Upper lobe of right lung (tissue), 1 donor: Measurements from ENCODE around the gene CORO1C. TPM values are rescaled to one million over a fixed set of nuclear protein-coding genes. Genes with fewer than 3 reads are reported as not detected.

Experiments used
- ATAC-seq: fragments of 200-7000 bp; cut with Tn5 transposase; one replicate; pipeline ENCODE4 v1.9.1; 2020; ENCODE audit warnings: mild to moderate bottlenecking, moderate library complexity
- DNase-seq: peaks from one replicate; pipeline ENCODE4 v3.0.0-alpha.2; 2020
- H3K27ac ChIP-seq: fragments of 200-600 bp; one replicate; pipeline ENCODE4 v1.8.0; 2022
- H3K27me3 ChIP-seq: fragments of 200-600 bp; one replicate; pipeline ENCODE4 v1.8.0; 2022; ENCODE audit warnings: mild to moderate bottlenecking
- H3K36me3 ChIP-seq: fragments of 200-600 bp; one replicate; pipeline ENCODE4 v1.8.0; 2022
- H3K4me1 ChIP-seq: fragments of 200-600 bp; one replicate; pipeline ENCODE4 v1.8.0; 2022
- H3K4me3 ChIP-seq: fragments of 200-600 bp; one replicate; pipeline ENCODE4 v1.8.0; 2022; ENCODE audit warnings: mild to moderate bottlenecking
- H3K9me3 ChIP-seq: fragments of 200-600 bp; one replicate; pipeline ENCODE4 v1.8.0; 2022
- CTCF ChIP-seq: fragments of 200-600 bp; IDR thresholded peaks from one replicate; pipeline ENCODE4 v1.8.0; 2022; ENCODE audit warnings: antibody characterized with exemption
- intact Hi-C: fragments of 100-400 bp; cut with DNase I; formaldehyde crosslinking; loops from one replicate; pipeline ENCODE4 v1.11.0; 2022
- total RNA-seq: library from RNA; stranded (reverse); fragmentation: NEBNext Ultra II Directional; extraction: Animal tissue kit (Norgen Biotek cat#: 25700); gene quantifications from one replicate; pipeline ENCODE4 v1.2.1, GENCODE V29; 2021
- donor health status: DM: no; HTN: yes; CAD: no; lungs with severe emphysema.

CORO1C gene
- total RNA-seq, 1 donor from 2014 or later, result 257 TPM

- DNase-seq (peak; percentile 88), ATAC-seq (peak; percentile 91)
- H3K36me3 ChIP-seq, result no peaks in the 10 kb centered on the region
- peak overlapping the region; percentile 21 for H3K4me3 ChIP-seq
- TF ChIP-seq CTCF, result peak; percentile 44
- peaks cover 69% of the 10 kb centered on the region for H3K4me1 ChIP-seq
- peak overlapping the region; percentile 86 for H3K27ac ChIP-seq
- intact Hi-C loops, result no loop called here
- no peaks in the 10 kb centered on the region for H3K27me3 ChIP-seq
- H3K9me3 ChIP-seq, result no peaks in the 10 kb centered on the region
Measured at GRCh38 chr12:108691175-108691997, 39.9 kb downstream of the CORO1C start.

- Histone ChIP-seq H3K4me1 (peaks cover 70% of the 10 kb centered on the region), H3K36me3 (no peaks in the 10 kb centered on the region), H3K9me3 (no peaks in the 10 kb centered on the region), H3K27ac (peak overlapping the region; percentile 86), H3K27me3 (no peaks in the 10 kb centered on the region), H3K4me3 (peak overlapping the region; percentile 21)
- intact Hi-C loops, result no loop called here
- DNase-seq (no peak), ATAC-seq (no peak)
- no peak for TF ChIP-seq CTCF
Measured at GRCh38 chr12:108690542-108691174, 40.7 kb downstream of the CORO1C start.

- H3K9me3 ChIP-seq, result no peaks in the 10 kb centered on the region
- no peaks in the 10 kb centered on the region for H3K36me3 ChIP-seq
- DNase-seq (no peak), ATAC-seq (no peak)
- intact Hi-C loops, result no loop called here
- H3K4me1 ChIP-seq, result peaks cover 75% of the 10 kb centered on the region
- peak overlapping the region; percentile 86 for H3K27ac ChIP-seq
- H3K4me3 ChIP-seq, result no peak overlapping the region
- no peaks in the 10 kb centered on the region for H3K27me3 ChIP-seq
- no peak for TF ChIP-seq CTCF
Measured at GRCh38 chr12:108690191-108690518, 41.2 kb downstream of the CORO1C start.

GRCh38 chr12:108689314-108690190 is 41.8 kb downstream of the CORO1C start:
- TF ChIP-seq CTCF, result peak; percentile 25
- Histone ChIP-seq H3K9me3 (no peaks in the 10 kb centered on the region), H3K36me3 (no peaks in the 10 kb centered on the region), H3K4me1 (peaks cover 80% of the 10 kb centered on the region), H3K27ac (peak overlapping the region; percentile 86), H3K4me3 (no peak overlapping the region), H3K27me3 (no peaks in the 10 kb centered on the region)
- DNase-seq (no peak), ATAC-seq (peak; percentile 39)
- intact Hi-C loops, result no loop called here

GRCh38 chr12:108686780-108687179 is 44.5 kb downstream of the CORO1C start:
- no peak for TF ChIP-seq CTCF
- intact Hi-C loops, result no loop called here
- DNase-seq (no peak), ATAC-seq (peak; percentile 36)
- H3K4me3 ChIP-seq, result no peak overlapping the region
- H3K36me3 ChIP-seq, result no peaks in the 10 kb centered on the region
- peak overlapping the region; percentile 61 for H3K27ac ChIP-seq
- H3K9me3 ChIP-seq, result no peaks in the 10 kb centered on the region
- no peaks in the 10 kb centered on the region for H3K27me3 ChIP-seq
- H3K4me1 ChIP-seq, result peaks cover 65% of the 10 kb centered on the region
